ENCODE results near the gene MAST1.

- no peak for TF ChIP-seq POLR2A (IDR thresholded peaks at IDR 0.05)
- TF ChIP-seq, protein P1, sequence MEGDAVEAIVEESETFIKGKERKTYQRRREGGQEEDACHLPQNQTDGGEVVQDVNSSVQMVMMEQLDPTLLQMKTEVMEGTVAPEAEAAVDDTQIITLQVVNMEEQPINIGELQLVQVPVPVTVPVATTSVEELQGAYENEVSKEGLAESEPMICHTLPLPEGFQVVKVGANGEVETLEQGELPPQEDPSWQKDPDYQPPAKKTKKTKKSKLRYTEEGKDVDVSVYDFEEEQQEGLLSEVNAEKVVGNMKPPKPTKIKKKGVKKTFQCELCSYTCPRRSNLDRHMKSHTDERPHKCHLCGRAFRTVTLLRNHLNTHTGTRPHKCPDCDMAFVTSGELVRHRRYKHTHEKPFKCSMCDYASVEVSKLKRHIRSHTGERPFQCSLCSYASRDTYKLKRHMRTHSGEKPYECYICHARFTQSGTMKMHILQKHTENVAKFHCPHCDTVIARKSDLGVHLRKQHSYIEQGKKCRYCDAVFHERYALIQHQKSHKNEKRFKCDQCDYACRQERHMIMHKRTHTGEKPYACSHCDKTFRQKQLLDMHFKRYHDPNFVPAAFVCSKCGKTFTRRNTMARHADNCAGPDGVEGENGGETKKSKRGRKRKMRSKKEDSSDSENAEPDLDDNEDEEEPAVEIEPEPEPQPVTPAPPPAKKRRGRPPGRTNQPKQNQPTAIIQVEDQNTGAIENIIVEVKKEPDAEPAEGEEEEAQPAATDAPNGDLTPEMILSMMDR (IDR thresholded peaks at IDR 0.05), result no peak
Observed at GRCh38 chr19:12875086-12875485, 36.8 kb downstream of the MAST1 start.
